AG10803 (cell line): Measurements from ENCODE around the gene MED26.

Experiments used
- DNase-seq: peaks from one replicate; pipeline ENCODE4 v3.0.0; 2010; ENCODE audit warnings: low read depth
- H3K4me3 ChIP-seq: 2 replicates; pipeline ENCODE4 v1.5.1; 2011; ENCODE audit warnings: mild to moderate bottlenecking, low read length, control low read depth
- TF ChIP-seq, protein P1 (sequence below): conservative IDR thresholded peaks from 2 replicates; pipeline ENCODE4 v1.5.1; 2011; ENCODE audit warnings: mild to moderate bottlenecking, low read length, control low read depth, inconsistent platforms

MED26 gene

DNA sequence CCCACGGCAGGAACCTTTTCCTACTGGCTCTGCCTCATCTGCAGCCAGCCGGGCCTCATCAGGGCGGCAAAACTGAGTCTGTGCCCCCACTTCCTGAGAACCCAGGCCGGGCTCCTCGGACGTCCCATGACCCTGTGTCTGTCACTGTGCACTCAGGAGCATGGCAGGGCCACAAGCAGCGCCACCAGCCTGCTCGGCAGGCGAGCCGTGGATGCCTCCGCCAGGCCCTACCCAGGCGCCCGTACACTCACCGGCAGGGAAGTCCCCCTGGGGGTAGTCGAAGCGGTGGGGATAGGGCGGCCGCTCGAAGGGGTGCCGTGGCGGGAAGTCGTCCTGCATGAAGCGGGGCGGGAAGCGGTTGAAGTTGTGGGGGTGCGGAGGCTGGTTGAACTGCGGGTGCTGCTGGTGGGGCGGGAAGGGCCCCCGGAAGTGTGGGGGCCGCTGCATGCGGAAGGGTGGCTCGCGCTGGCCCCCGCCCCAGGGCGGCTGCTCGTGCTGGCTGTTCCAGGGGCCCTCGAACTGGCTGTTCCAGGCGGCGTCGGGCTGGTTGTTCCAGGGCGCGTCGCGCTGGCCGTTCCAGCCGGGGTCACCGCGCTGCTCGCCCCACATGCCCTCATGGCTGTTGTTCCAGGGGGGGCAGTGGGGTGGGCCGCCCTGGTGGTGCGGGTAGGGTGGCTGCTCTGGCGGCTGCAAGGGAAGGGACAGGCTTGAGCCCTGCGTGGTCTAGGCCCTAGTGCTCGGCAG lies 102.8 kb downstream of the MED26 start:
- no peak for DNase-seq
- H3K4me3 ChIP-seq, result no peak overlapping the region
- TF ChIP-seq, protein P1, sequence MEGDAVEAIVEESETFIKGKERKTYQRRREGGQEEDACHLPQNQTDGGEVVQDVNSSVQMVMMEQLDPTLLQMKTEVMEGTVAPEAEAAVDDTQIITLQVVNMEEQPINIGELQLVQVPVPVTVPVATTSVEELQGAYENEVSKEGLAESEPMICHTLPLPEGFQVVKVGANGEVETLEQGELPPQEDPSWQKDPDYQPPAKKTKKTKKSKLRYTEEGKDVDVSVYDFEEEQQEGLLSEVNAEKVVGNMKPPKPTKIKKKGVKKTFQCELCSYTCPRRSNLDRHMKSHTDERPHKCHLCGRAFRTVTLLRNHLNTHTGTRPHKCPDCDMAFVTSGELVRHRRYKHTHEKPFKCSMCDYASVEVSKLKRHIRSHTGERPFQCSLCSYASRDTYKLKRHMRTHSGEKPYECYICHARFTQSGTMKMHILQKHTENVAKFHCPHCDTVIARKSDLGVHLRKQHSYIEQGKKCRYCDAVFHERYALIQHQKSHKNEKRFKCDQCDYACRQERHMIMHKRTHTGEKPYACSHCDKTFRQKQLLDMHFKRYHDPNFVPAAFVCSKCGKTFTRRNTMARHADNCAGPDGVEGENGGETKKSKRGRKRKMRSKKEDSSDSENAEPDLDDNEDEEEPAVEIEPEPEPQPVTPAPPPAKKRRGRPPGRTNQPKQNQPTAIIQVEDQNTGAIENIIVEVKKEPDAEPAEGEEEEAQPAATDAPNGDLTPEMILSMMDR, result no peak
